Muscle of back (tissue), 13 donors: Measurements from ENCODE around the gene KRTAP19-3. TPM values are rescaled to one million over a fixed set of nuclear protein-coding genes. Genes with fewer than 3 reads are reported as not detected.
"Not testable (repeated sequence)": the region's sequence is repeated elsewhere in the genome, so short reads cannot be mapped to it uniquely, and the experiment has no call there.

Experiments used
- DNase-seq, 3 donors: peaks; one replicate each; pipeline versions ENCODE4 v3.0.0 to v3.0.0-alpha.2; 2013
- long read RNA-seq, 9 donors: transcript quantifications; one replicate each; lab custom pipeline, GENCODE V29; 2026
- polyA plus RNA-seq, 10 donors: library from polyadenylated mRNA; unstranded; fragments of 120-200 nt; gene quantifications; one replicate each; pipeline ENCODE4 v1.2.1, GENCODE V29; 2013; ENCODE audit not compliant: insufficient read length in 10 of 10

Gene KRTAP19-3
- not detected for polyA plus RNA-seq
- long read RNA-seq, donor 1, result 0 reads
- long read RNA-seq, donor 2, result 0 reads
- long read RNA-seq, donor 3, result 0 reads
- long read RNA-seq, donor 4, result 0 reads
- long read RNA-seq, donor 5, result 0 reads
- long read RNA-seq, donor 6, result 0 reads
- long read RNA-seq, donor 7, result 0 reads
- long read RNA-seq, donor 8, result 0 reads
- long read RNA-seq, donor 9, result 0 reads

DNA sequence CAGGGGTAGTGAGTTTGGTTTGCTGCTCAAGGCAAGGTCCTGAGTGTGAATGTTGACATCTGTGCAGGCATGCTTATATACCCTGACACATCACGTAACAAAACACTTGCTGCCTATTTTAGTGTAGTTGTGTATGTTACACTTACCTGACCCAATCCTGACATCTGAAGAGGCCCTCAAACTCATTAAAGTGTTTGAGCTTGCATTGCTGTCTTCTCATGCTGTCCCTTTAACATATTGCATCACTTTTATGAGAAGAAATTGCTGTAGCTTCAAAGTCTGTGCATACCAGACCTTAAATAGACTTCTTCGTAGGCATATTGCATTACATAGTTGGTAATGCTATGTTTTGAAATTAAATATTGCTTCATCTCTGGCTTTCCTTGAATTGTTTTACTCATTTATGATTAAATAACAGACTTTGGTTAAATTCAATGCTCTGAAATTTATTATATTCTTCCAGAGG, at the start of gene KRTAP19-3:
TSS of gene KRTAP19-3 (minus strand) at position 51 of the 466 bp plus-strand sequence. CDS start 56 bp downstream, outside the sequence.
- no peak for DNase-seq

- DNase-seq, result no peak
Measured at GRCh38 chr21:30518876-30519275, 27.1 kb upstream of the KRTAP19-3 start.

DNA sequence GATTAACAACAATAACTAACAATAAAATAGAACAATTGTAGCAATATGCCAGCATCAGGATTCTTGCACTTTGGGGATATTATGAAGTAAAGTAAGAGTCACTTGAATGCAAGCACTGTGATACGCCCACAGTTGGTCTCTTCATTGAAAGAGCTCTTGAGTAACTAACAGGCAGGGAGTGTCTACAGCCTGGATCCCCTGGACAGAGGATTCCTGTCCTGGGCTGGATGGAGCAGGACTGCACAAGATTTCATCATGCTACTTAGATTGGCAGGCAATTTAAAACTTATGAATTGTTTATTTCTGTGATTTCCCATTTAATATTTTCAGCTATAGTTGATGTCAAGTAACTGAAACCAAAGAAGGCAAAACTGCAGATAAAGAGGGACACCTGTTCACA, 23.9 kb upstream of the KRTAP19-3 start:
- no peak for DNase-seq

- not testable (repeated sequence) for DNase-seq
Measured at GRCh38 chr21:30505621-30506205, 13.9 kb upstream of the KRTAP19-3 start.

DNA sequence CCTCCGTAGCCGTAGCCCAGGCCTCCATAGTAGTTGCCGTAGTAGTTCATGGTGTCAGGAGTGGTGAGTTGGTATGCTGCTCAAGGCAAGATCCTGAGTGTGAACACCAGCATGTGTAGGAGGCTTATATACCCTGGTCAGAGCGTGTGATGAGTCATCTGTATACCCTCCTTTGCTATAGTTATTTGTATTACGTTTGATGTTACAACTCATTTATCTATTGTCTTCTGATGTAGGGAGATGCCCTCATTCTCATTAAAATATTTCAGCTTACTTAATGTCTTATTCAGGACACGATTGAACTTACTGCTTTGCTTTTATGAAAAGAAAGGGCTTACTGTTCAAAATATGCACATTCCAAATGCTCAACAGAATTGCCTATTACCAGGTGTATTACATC, 10.2 kb upstream of the KRTAP19-3 start, which contains the start of gene KRTAP19-5:
TSS of gene KRTAP19-5 (minus strand) at position 101 of the 400 bp plus-strand sequence. CDS start at position 50, 51 bp downstream.
- DNase-seq, result no peak

- no peak for DNase-seq
Measured at GRCh38 chr21:30497065-30497464, 5.3 kb upstream of the KRTAP19-3 start, which contains the start of gene KRTAP19-4. Gene KRTAP19-4 (minus strand): TSS chr21:30497165. CDS start chr21:30497110, 55 bp downstream.

DNA sequence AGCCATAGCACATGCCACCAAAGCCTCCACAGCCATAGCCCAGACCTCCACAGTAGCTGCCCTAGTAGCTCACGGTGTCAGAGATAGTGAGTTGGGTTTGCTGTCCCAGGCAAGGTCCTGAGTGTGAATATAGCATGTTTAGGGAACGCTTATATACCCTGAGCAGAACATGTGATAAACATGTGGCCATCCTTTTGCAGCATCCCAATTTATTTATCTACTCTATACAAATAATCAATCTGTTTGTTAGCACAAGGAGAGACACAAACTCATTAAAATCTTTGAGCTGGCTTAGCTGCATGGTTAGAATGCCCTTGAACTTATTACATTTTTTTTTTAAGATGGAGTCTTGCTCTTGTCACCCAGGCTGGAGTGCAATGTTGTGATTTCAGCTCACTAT, 4.5 kb downstream of the KRTAP19-3 start, which contains the start of gene KRTAP19-2:
TSS of gene KRTAP19-2 (minus strand) at position 101 of the 400 bp plus-strand sequence. CDS start at position 13, 88 bp downstream.
- no peak for DNase-seq

- no peak for DNase-seq
Measured at GRCh38 chr21:30486180-30486579, 5.6 kb downstream of the KRTAP19-3 start.

DNA sequence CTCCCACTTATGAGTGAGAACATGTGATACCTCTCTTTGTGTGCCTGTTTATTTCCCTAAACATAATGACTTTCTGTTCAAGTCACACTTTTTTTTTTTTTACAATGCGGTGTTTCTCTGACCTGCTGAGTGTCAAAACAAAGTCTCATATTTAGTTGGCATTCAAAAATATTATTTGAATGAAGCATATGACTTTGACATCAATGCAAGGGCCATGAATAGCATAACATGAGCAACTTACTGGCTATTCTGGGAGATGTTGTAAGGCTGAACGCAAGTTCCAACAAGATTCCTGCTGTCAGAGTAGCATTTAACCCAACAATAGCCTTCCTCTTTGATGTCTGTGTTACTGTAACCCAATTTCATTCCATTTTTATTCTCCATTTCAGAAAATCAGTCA, 9.7 kb downstream of the KRTAP19-3 start:
- no peak for DNase-seq

GRCh38 chr21:30480145-30480544, 11.7 kb downstream of the KRTAP19-3 start, which contains the start of gene KRTAP19-1:
Gene KRTAP19-1 (minus strand): TSS chr21:30480367. CDS start chr21:30480317, 50 bp downstream.
- DNase-seq, result no peak

DNA sequence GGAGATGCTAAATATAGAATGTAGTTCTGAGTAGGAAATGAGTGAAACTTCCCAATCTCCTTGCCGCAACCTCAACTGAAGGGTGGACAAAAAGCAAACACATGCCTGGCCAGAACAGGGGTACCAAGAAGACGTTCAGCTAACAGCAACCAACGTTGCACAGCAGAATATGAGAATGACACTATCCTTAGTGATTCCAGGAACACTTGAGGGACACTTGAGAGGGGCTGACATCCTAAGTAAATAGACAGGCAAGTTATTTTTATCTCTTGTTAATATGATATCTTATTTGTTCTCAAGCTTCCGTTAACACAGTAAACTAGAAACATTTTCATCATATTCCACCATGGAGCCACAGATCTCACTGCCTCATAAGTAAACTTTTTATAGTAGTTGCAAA, 12.6 kb downstream of the KRTAP19-3 start:
- no peak for DNase-seq

- no peak for DNase-seq
Measured at GRCh38 chr21:30478004-30478403, 13.8 kb downstream of the KRTAP19-3 start.

DNA sequence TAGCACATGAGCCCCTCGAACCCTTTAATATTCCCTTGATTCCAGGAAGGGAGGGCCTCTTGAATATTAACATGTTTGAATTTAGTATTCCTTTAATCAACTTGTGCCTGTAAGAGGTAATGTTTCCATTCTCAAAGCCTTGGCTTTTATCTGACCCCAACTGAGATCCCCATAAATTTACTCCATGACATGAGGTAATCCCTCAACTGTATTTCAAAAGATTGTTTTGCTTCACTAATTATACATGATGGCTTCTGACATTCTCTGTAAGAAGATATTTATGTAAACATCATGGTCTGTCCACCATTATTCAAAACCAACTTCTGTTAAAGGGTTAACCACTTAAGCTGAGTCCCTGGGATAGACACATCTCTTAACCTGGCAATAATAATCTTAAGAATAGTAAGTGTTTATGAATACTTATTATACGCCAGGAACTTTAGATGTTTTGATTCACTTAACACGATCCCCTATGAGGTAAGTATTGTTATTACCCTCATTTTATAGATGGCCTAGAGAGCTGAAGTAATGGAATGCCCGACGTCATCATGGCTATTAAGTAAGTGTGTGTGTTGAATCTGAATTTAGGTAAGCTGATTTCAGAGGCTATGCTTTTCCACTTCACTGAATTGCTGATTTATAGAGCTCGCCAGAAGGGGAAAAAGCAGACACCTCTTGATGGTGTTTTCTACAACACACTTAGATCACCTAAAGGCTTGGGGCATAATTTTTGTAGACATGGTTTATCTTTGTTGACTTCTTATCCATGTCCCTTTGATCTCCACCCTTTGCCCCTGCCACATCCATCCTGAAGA, 22.7 kb downstream of the KRTAP19-3 start:
- no peak for DNase-seq

- DNase-seq, result no peak
Measured at GRCh38 chr21:30463713-30464112, 28.1 kb downstream of the KRTAP19-3 start.

DNA sequence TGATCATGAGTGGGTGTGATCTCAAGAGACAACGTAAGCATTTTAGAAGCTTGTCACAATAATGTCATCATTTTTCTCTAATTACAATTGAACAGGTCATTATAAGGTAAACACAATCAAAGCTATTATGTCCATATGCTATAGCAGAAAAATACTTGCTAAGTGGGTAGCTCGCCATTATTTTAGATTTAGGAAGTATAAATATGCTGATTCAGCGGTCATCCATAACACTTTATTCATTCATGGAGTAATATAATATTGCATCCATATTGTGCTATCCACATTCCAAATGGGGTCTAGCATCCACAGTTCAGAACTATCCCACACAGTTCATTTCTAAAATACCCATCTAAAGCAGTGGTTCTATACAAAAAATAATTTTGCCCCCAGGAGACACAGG, 43.3 kb downstream of the KRTAP19-3 start:
- no peak for DNase-seq

GRCh38 chr21:30447056-30447455, 44.8 kb downstream of the KRTAP19-3 start:
- DNase-seq, result no peak

GRCh38 chr21:30444204-30444603, 47.6 kb downstream of the KRTAP19-3 start:
- DNase-seq, result no peak

- DNase-seq, result no peak
Measured at GRCh38 chr21:30443226-30443625, 48.6 kb downstream of the KRTAP19-3 start.
